ENCODE results near the gene HCN1.

Gene HCN1

DNA sequence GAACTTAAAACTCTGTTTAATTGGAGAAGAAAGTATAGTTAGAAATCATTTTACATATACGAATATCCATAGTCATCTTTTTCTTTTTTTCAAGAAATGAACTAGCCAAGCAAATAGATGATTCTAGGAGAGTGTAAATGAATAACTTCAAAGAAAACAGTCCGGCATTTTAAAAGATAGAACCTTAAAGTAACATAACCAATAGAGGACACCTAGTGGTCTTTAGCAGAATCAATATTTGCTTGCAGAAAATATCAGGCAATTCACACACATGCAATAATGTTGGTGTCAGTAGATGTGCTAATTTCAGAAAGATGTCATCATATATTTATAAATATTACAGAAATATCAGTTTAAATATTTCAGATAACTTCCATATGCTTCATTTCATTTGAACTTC is 57.1 kb downstream of the HCN1 start:
- no peak overlapping the region for H3K4me3 ChIP-seq (replicated peaks; ENCODE audit: low read depth, low read length)
- DNase-seq (ENCODE audit: extremely low read depth, low read depth): no peak
- TF ChIP-seq, protein P1, sequence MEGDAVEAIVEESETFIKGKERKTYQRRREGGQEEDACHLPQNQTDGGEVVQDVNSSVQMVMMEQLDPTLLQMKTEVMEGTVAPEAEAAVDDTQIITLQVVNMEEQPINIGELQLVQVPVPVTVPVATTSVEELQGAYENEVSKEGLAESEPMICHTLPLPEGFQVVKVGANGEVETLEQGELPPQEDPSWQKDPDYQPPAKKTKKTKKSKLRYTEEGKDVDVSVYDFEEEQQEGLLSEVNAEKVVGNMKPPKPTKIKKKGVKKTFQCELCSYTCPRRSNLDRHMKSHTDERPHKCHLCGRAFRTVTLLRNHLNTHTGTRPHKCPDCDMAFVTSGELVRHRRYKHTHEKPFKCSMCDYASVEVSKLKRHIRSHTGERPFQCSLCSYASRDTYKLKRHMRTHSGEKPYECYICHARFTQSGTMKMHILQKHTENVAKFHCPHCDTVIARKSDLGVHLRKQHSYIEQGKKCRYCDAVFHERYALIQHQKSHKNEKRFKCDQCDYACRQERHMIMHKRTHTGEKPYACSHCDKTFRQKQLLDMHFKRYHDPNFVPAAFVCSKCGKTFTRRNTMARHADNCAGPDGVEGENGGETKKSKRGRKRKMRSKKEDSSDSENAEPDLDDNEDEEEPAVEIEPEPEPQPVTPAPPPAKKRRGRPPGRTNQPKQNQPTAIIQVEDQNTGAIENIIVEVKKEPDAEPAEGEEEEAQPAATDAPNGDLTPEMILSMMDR (IDR thresholded peaks at IDR 0.05; ENCODE audit: low read depth, low read length, missing control alignments): no peak

- TF ChIP-seq, protein P1 (IDR thresholded peaks at IDR 0.05; ENCODE audit: low read depth, low read length, missing control alignments): no peak
Measured at GRCh38 chr5:45627076-45627656, 69.0 kb downstream of the HCN1 start.

DNA sequence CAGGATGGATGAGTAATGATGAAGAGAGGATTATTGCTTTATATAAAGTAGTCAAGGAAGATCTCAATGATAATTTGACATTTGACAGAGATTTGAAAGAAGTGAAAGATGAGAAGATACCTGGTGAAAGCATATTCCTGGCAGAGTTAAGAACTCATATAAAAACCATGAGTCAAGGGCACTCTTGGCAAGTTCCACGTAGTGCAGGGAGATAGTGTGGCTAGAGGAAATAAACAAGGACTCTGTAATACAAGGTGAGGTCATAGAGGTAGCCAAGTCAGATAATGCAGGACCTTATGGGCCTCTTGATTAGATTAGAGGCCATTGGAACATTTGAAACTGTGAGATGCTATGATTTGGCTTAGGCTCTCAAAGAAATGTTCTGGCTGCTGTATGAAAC is 72.3 kb downstream of the HCN1 start:
- DNase-seq (ENCODE audit: extremely low read depth, low read depth): no peak
- TF ChIP-seq, protein P1 (IDR thresholded peaks at IDR 0.05; ENCODE audit: low read depth, low read length, missing control alignments): no peak
- no peak overlapping the region for H3K4me3 ChIP-seq (replicated peaks; ENCODE audit: low read depth, low read length)

More at GRCh38 chr5:45627076-45627656, 69.0 kb downstream of the HCN1 start:
- DNase-seq (ENCODE audit: extremely low read depth, low read depth): no peak
- H3K4me3 ChIP-seq (replicated peaks; ENCODE audit: low read depth, low read length): no peak overlapping the region

DNA sequence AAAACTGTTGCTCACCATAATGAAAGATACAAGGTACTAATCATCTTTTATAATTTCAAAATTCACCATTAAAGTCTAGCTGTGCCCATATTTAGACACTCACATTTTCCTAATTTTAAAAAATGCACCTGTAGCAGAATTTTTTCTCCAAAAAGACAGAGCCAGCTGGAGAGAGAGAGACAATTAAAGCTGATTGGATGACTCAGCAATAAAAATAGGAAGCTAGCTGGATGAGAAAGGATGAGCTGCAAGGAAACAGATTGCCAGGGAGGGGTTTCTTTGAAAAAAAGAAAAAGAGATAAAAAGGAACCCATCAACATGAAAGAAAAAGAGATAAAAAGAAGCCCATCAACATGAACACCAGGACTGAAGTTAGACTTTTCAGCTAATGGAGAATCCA is 73.8 kb downstream of the HCN1 start:
- TF ChIP-seq, protein P1 (IDR thresholded peaks at IDR 0.05; ENCODE audit: low read depth, low read length, missing control alignments): no peak
- DNase-seq (ENCODE audit: extremely low read depth, low read depth): no peak
- no peak overlapping the region for H3K4me3 ChIP-seq (replicated peaks; ENCODE audit: low read depth, low read length)

GRCh38 chr5:45617859-45618416 is 78.2 kb downstream of the HCN1 start:
- no peak for DNase-seq (ENCODE audit: extremely low read depth, low read depth)
- TF ChIP-seq, protein P1 (IDR thresholded peaks at IDR 0.05; ENCODE audit: low read depth, low read length, missing control alignments): no peak
- no peak overlapping the region for H3K4me3 ChIP-seq (replicated peaks; ENCODE audit: low read depth, low read length)

GRCh38 chr5:45609661-45610060 is 86.5 kb downstream of the HCN1 start:
- DNase-seq (ENCODE audit: extremely low read depth, low read depth): no peak
- TF ChIP-seq, protein P1 (IDR thresholded peaks at IDR 0.05; ENCODE audit: low read depth, low read length, missing control alignments): no peak
- H3K4me3 ChIP-seq (replicated peaks; ENCODE audit: low read depth, low read length): no peak overlapping the region

GRCh38 chr5:45604092-45604491 is 92.1 kb downstream of the HCN1 start:
- no peak overlapping the region for H3K4me3 ChIP-seq (replicated peaks; ENCODE audit: low read depth, low read length)
- TF ChIP-seq, protein P1 (IDR thresholded peaks at IDR 0.05; ENCODE audit: low read depth, low read length, missing control alignments): no peak
- DNase-seq (ENCODE audit: extremely low read depth, low read depth): no peak
